Stimulated activated CD8-positive, alpha-beta memory T cell treated with anti-CD3 and anti-CD28 coated beads, Interleukin-7, amount 100 ng/mL, for 48 hours (primary cell): ENCODE data around the gene GASK1B.

Experiments
- DNase-seq, 2 donors: peaks; one replicate each; pipeline ENCODE4 v3.0.0-alpha.2; 2020; ENCODE audit warnings: low read depth in 1 of 2; ENCODE audit errors: extremely low read depth in 1 of 2

The GASK1B gene

GRCh38 chr4:158189422-158189821 lies 16.6 kb upstream of the GASK1B start:
- DNase-seq = no peak

DNA sequence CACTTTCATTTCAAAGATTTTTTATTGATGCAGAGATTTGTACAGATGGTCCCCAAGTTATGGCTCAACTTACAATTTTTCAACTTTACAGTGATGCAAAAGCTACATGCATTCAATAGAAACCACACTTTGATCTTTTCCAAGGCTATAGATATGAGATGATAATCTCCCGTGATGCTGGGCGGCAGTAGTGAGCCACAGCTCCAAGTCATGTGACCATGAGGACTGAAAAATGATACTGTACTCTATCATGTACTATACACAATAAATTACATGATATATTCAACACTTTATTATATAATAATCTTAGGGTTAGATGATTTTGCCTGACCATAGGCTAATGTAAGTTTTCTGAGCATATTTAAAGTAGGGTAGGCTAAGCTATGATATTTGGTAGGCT lies 14.0 kb upstream of the GASK1B start:
- DNase-seq = no peak

DNA sequence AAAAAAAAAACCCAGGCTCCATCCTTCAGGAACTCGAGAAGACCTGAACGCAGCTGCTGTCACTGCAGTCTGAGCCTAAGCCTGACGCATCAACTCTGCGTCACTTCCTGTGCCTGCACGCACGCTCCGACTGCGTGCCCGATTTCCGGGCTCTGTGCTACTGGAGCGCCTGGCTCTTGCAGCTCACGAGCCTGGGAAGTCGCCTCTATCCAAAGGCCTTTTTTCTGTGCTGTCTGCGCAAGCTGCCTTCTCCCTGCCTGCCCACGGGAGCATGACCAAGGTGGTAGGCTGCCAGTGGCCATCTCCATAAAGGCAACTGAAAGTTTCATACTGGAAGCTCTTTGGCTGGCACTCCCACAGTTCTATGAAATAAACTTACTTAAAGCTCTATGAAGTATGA lies 9.9 kb upstream of the GASK1B start:
- DNase-seq = no peak

DNA sequence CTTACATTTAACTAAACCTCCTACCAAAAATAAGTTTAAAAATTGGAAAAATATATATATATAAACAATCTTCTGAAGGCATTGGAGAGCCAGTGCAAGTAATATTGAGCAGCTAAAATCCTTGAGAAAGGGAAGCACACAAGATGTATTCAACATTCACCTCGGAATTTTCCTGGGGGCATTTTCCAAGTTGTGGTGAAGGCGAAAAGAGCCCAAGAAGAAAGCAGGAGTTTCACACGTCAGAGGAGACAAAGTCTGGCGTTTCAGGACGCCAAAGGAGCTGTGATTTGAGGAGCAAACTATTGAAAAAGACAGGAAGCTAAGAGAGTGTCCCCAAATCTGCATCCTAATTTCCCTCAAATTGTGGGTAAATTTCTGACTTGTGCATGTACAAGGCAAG lies 9.1 kb upstream of the GASK1B start:
- no peak for DNase-seq

GRCh38 chr4:158179465-158179864 lies 6.6 kb upstream of the GASK1B start:
- no peak for DNase-seq

- DNase-seq = no peak
Measured at GRCh38 chr4:158176776-158177175, 4.0 kb upstream of the GASK1B start.

GRCh38 chr4:158176108-158176507 lies 3.3 kb upstream of the GASK1B start:
- DNase-seq = no peak

DNA sequence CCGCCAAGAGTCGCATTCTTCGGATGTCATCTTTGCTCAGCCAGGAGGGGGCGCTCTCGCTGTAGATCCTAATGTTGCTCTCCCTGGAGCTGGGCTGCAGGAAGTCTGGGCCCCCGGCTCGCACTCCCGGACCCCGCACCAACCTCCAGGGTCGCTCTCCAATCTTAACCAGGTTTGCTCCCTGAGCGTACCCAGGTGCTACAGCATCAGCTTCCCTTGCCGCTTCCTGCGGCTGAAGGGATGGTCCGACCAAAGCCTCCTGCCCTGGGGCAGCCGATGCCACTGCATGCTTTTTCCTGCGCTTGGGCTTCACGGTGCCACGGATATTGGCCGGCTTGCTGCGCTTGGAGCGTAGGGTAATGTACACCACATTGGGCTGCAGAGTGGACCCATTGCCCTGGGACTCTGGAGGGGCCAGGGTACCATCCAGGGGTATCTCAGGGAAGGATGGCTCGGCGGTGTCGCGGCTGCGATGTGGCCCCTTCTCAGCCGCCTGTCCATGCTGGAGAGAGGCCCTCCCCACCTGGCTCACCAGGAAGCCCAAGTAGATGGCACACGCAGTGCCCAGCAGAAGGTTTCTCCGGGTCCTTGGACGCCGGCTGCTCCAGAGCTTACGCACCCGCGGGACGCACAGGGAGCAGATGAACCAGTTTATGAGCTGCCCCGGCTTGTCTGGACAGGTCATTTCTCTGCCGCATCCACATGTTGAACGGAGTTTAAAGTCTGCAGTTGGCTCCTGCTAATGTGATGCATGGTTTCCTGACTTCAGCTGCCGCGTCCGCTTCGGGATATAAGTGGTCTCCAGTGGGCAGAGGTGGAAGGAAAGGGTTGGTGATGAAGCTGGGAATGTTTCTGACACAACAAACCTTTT lies 1.9 kb downstream of the GASK1B start:
- DNase-seq = no peak

DNA sequence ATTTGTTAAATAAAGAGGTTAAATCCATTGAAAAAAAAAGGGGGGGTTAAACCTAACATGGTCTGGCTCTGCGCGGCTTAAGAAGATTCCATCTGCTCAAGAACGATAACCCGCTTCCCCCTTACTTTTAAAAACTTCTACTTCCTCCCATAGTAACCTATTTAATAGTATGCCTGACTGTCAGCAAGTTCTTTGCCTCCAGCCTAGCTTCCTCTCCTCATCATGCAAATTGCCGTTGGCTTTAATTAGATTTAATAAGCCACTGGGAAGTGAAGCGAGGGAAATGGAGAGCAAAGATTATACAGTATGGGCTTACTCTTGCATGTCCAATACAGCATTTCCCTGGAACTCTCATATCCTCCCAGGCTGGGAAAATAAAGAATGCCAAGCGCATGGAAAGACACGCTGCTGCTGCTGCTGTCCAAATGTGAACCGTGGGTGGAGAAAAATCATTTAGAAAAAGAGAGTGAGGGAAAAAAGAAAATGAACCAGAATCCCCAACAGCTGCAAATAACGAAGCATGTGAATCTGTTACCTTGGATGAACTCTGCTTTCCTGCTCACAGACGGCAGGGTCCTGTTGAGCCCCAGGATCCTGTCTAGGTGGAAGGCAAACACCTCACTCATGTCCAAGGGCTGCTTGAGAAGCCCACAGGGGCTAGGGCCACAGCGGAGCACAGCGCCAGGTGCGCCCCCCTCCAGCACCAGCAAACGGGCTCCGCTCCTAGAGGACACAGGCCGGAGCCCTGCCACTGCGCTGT lies 2.7 kb downstream of the GASK1B start:
- DNase-seq = no peak

- no peak for DNase-seq
Measured at GRCh38 chr4:158169506-158169905, 3.3 kb downstream of the GASK1B start.

- DNase-seq = no peak
Measured at GRCh38 chr4:158168606-158169005, 4.2 kb downstream of the GASK1B start.

DNA sequence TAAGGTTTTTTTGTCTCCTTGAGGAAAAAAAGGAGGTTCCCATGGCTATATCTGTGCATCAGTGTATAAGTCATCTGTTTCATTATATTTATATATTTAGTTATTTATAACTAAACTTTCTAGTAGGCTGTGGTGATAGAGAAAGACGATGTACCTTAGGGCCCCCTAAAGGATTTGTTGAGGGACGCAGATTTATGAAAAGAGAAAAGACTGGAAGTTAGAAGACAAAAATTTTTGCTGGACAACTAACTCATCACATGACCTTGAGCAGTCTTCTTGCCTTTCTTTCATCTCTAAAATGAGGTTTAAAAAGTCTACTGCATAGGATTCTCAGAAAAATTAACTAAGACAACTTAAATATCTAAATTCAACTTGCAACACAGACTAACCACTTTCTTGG lies 6.1 kb downstream of the GASK1B start:
- DNase-seq = no peak

GRCh38 chr4:158164768-158165213 lies 8.0 kb downstream of the GASK1B start:
- DNase-seq = no peak

- no peak for DNase-seq
Measured at GRCh38 chr4:158163941-158164767, 8.7 kb downstream of the GASK1B start.

GRCh38 chr4:158162631-158163030 lies 10.2 kb downstream of the GASK1B start:
- DNase-seq = no peak

DNA sequence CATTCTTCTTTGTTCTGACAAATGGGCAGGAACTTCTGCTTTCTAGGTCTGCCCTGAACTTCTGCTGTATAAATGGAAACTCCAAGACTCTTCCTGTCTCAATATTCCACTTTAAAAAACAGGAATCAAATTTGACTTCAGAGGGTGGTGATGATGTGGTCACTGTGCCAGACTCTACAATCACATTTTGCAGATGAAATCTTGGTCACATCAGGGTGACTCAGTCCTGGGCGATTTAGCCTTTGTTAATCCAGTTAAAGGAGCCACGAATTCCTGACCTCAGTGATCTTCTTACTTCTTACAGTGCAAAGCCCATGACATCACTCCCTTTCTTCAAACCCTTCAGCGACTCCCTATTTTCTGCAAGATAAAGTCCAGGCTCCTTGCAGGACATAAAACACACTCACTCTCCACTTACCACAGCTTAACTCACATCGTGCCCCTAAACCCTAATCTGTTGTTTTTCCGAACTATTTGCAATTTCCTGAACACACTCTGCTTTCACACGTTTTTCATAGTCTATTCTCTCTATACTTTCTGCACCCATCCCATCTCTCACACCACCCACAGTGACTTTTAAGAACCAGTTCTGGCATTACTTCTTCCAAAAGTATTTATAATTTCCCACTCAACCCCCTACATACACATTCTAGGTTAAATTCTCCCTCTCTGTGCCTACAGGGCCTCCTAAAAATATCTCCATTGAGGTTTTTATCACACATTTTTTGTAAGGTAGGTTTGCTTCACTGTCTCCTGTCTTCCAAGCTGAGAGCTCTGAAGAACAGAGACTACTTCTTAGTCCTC lies 11.1 kb downstream of the GASK1B start:
- DNase-seq = no peak

DNA sequence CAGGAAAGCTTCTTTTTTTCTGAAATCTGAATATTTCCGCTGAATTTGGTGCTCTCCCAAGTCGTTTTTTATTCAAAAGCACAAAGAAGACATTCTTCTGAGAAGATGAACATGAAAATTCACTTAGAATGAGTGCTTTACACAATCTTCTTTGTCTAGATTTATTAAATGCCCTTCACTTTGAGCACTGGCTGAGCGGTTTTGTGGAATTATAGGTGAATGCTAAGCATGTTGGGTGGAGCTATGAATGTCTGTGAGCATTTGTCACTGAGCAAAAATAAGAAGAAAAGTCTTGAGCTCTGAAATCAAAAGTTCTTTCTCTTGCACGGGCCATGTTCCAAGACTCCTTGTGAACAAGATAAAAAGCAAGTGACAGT lies 13.1 kb downstream of the GASK1B start:
- DNase-seq = no peak

- no peak for DNase-seq
Measured at GRCh38 chr4:158159054-158159717, 13.6 kb downstream of the GASK1B start.

DNA sequence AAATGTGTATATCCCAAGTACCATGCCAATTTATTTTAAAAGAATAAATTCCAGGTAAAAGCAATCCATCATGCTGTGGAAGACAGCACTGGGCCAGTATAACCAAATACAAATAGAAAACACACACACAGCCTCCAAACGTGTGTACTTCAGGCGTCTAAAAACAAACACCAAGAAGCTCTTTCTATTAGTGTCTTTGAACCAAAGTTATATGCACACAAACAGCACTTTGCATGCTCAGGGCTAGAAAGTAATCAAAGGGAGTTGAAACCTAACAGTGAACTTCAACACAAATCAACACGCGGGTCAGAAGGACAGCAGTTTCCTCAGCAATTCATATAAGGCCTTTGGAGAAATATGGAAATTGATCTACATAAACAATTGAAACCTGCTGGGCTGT lies 15.4 kb downstream of the GASK1B start:
- DNase-seq = no peak
